Neural crest cell (in vitro differentiated cells): ENCODE measurements around the gene HSP90B1. TPM values are rescaled to one million over a fixed set of nuclear protein-coding genes. Genes with fewer than 3 reads are reported as not detected.

Experiments
- DNase-seq: peaks from one replicate; pipeline ENCODE4 v3.0.0; 2021; ENCODE audit warnings: low read depth, mixed read lengths, low spot score
- H3K27ac Mint-ChIP-seq: one replicate; pipeline ENCODE4 v1.8.0; 2021; ENCODE audit warnings: mild to moderate bottlenecking, mixed read lengths; ENCODE audit not compliant: unreplicated experiment
- H3K27me3 Mint-ChIP-seq: 2 replicates; pipeline ENCODE4 v1.8.0; 2021; ENCODE audit warnings: low read depth, mild to moderate bottlenecking, mixed read lengths
- H3K36me3 Mint-ChIP-seq: 2 replicates; pipeline ENCODE4 v1.8.0; 2021; ENCODE audit warnings: low read depth, mild to moderate bottlenecking, mixed read lengths
- H3K4me1 Mint-ChIP-seq: 2 replicates; pipeline ENCODE4 v1.8.0; 2021; ENCODE audit warnings: mixed read lengths
- H3K4me3 Mint-ChIP-seq: one replicate; pipeline ENCODE4 v1.8.0; 2021; ENCODE audit warnings: mild to moderate bottlenecking, mixed read lengths
- H3K9me3 Mint-ChIP-seq: 2 replicates; pipeline ENCODE4 v1.8.0; 2021; ENCODE audit warnings: mixed read lengths
- total RNA-seq: library from RNA; stranded (reverse); gene quantifications from 2 replicates; pipeline ENCODE4 v1.2.1, GENCODE V29; 2021
- TF ChIP-seq, protein P1 (sequence below): fragments of 200-600 bp; sonication (generic); conservative IDR thresholded peaks from 2 replicates; pipeline ENCODE4 v1.5.0; 2021; ENCODE audit warnings: antibody characterized with exemption, mild to moderate bottlenecking

The HSP90B1 gene
- total RNA-seq, 1 donor from 2014 or later: 566 TPM

DNA sequence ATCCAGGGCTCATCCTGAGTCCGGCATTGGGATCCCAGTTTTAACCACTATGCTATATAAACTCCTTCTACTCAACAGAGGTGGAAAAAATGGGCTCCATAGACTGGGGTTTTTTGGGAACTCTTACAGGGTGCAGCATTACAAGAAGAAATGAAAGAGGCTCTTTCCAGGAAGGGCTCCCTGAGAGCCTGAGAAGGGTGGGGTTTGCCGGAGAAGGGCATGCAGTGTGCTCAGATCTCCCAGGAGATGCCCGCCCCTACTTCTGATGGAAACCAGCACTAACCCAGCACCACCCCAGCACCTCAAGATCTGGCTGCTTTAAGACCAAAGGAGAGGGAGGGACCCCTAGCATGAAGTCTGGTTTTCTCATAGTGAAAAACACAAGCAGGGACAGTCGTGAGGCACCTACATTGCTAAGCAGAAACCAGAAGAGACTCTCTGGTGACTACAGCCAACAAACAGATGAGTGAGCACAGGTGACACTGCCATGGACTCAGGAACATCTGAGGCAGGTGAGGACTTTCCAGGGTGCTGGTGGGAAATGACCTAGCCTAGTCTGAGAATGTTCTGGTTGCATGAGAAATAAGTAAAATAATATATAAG lies 43.9 kb upstream of the HSP90B1 start:
- TF ChIP-seq, protein P1, sequence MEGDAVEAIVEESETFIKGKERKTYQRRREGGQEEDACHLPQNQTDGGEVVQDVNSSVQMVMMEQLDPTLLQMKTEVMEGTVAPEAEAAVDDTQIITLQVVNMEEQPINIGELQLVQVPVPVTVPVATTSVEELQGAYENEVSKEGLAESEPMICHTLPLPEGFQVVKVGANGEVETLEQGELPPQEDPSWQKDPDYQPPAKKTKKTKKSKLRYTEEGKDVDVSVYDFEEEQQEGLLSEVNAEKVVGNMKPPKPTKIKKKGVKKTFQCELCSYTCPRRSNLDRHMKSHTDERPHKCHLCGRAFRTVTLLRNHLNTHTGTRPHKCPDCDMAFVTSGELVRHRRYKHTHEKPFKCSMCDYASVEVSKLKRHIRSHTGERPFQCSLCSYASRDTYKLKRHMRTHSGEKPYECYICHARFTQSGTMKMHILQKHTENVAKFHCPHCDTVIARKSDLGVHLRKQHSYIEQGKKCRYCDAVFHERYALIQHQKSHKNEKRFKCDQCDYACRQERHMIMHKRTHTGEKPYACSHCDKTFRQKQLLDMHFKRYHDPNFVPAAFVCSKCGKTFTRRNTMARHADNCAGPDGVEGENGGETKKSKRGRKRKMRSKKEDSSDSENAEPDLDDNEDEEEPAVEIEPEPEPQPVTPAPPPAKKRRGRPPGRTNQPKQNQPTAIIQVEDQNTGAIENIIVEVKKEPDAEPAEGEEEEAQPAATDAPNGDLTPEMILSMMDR: no peak

DNA sequence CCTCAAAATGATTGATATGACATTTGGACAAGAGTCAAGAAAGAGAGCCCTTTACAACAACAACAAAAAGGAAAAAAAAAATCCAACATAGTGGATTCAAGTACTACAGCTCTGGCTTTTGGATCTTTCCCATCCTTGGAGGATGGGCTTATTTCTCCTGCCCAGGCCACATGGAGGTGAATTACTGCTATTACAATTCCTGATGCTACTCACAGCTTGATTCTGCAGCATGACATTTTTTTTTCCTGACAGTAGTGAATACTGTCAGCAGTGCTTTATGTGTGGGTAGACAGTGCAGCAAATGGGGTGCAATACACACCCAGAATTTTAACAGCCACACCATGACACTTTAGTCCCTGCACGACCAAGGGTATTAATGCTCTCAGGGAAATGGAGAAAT lies 42.5 kb upstream of the HSP90B1 start:
- H3K27me3 Mint-ChIP-seq: no peaks in the 10 kb centered on the region
- DNase-seq: no peak
- H3K4me3 Mint-ChIP-seq: no peak overlapping the region
- H3K27ac Mint-ChIP-seq: no peak overlapping the region
- no peaks in the 10 kb centered on the region for H3K4me1 Mint-ChIP-seq
- H3K9me3 Mint-ChIP-seq: no peaks in the 10 kb centered on the region
- no peaks in the 10 kb centered on the region for H3K36me3 Mint-ChIP-seq
- TF ChIP-seq, protein P1: no peak

More for the DNA sequence above, 43.9 kb upstream of the HSP90B1 start:
- H3K36me3 Mint-ChIP-seq: no peaks in the 10 kb centered on the region
- no peak overlapping the region for H3K27ac Mint-ChIP-seq
- no peaks in the 10 kb centered on the region for H3K9me3 Mint-ChIP-seq
- H3K27me3 Mint-ChIP-seq: no peaks in the 10 kb centered on the region
- peaks cover 5% of the 10 kb centered on the region for H3K4me1 Mint-ChIP-seq
- no peak for DNase-seq
- no peak overlapping the region for H3K4me3 Mint-ChIP-seq

DNA sequence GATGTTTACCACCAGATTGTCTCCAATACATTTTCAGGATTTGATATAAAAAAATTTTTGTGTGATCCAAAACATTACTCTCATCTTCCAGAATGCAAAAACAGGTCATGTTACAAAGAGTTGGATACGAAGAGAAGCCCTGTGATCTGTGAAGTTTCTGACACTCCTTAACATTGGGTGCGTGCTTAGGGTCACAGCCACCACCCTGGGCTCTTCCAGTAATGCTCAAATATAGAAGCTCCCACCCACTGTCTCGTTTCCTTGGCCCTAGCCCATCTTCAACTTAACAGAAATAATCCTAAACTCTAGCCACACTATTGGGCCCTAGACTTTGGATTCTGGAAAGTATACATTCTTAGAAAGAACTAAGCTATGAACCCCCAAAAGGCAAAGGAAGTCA lies 32.9 kb upstream of the HSP90B1 start:
- no peaks in the 10 kb centered on the region for H3K36me3 Mint-ChIP-seq
- no peak for DNase-seq
- H3K27me3 Mint-ChIP-seq: no peaks in the 10 kb centered on the region
- H3K4me1 Mint-ChIP-seq: no peaks in the 10 kb centered on the region
- TF ChIP-seq, protein P1: no peak
- no peak overlapping the region for H3K27ac Mint-ChIP-seq
- no peaks in the 10 kb centered on the region for H3K9me3 Mint-ChIP-seq
- no peak overlapping the region for H3K4me3 Mint-ChIP-seq

DNA sequence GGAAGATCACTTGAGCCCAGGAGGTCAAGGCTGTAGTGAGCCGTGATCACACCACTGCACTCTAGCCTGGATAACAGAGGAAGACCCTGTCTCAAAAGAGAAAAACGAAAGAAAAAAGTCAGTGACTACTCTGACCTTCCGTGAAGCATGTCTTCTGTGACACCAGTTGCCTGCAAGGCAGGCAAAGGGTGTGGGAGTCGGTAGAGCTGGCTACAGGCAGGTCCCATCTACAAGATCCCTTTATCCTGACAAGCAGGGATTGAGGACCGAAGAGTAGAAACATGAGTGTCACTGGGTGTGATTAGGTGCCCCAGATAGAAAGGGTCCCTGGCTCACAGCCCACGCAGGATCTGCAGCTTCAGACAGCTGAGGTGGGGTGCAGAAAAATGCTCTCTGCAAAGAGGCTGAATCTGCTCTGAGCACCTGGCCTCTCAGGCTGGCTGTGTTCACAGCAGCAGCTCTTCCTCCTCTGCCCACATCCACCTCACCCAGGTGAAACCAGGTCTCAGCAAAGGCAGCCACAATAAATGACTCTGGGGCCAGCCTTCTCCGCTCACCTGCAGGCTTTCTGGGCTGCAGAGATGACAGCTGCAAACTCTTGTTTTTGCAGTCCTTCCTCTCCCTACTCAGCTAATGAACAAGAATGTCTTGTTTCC lies 28.6 kb upstream of the HSP90B1 start:
- Mint-ChIP-seq H3K27me3 (peaks cover 2% of the 10 kb centered on the region), H3K4me3 (no peak overlapping the region), H3K36me3 (no peaks in the 10 kb centered on the region), H3K9me3 (no peaks in the 10 kb centered on the region), H3K4me1 (no peaks in the 10 kb centered on the region), H3K27ac (no peak overlapping the region)
- DNase-seq: no peak
- TF ChIP-seq, protein P1: no peak

DNA sequence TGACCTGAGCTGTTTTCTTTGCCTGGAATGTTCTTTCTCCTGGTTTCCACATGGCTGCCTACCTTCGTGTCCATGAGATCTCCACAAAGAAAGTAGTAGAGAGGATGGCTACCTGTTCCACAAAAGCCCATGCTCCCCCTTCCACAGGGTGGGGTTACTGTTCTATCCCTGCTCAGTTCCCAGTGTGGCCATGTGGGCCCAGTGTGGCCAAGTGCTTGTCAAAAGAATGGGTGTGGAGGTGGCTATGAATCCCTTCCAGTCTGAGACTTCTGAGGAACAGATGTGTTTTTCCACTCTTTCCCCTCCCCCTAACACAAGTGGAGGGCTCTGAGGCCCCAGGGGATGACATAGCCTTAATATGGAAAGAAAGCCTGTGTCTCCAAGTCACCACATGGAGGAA lies 26.2 kb upstream of the HSP90B1 start:
- no peaks in the 10 kb centered on the region for H3K4me1 Mint-ChIP-seq
- TF ChIP-seq, protein P1: no peak
- no peak overlapping the region for H3K4me3 Mint-ChIP-seq
- no peaks in the 10 kb centered on the region for H3K36me3 Mint-ChIP-seq
- no peak overlapping the region for H3K27ac Mint-ChIP-seq
- H3K27me3 Mint-ChIP-seq: peaks cover 3% of the 10 kb centered on the region
- no peaks in the 10 kb centered on the region for H3K9me3 Mint-ChIP-seq
- DNase-seq: no peak
